Measurements from ENCODE around the gene NANOGP8. TPM values are rescaled to one million over a fixed set of nuclear protein-coding genes. Genes with fewer than 3 reads are reported as not detected.

Gene NANOGP8
- total RNA-seq, 1 experiment from 2014 or later: 88.4 TPM

- H3K79me1 ChIP-seq (ENCODE audit: insufficient read depth, low read depth, low read length, poor library complexity, severe bottlenecking): no peaks in the 10 kb centered on the region
- no peaks in the 10 kb centered on the region for H3K23me2 ChIP-seq (ENCODE audit: insufficient read length, low read depth, low read length, poor library complexity, severe bottlenecking)
- peaks cover 13 to 17% of the 10 kb centered on the region in 2 experiments for H3K4me1 Mint-ChIP-seq
- no peak overlapping the region for H2BK12ac ChIP-seq (ENCODE audit: insufficient read length, low read depth, low read length)
- no peak overlapping the region for H3K9ac ChIP-seq (ENCODE audit: extremely low read depth, insufficient read length, low read length)
- H3K27ac ChIP-seq (ENCODE audit: insufficient read length, low read depth, low read length): no peak overlapping the region
- H3K27me3 Mint-ChIP-seq (ENCODE audit: low read depth): no peaks in the 10 kb centered on the region
- no peak overlapping the region for H4K8ac ChIP-seq (replicated peaks; ENCODE audit: insufficient read length, low read depth, low read length)
- H3K4me3 Mint-ChIP-seq: no peak overlapping the region
- no peak overlapping the region for H2AFZ ChIP-seq (ENCODE audit: low read length)
- H3K27ac Mint-ChIP-seq: no peak overlapping the region
- H2AK5ac ChIP-seq (ENCODE audit: insufficient read length, low read length): no peak overlapping the region
- no peaks in the 10 kb centered on the region for H3K79me2 ChIP-seq (ENCODE audit: insufficient read depth, low read length)
- peaks cover 2% of the 10 kb centered on the region; the same call in 1 of the 2 replicates for H3K4me1 ChIP-seq (ENCODE audit: insufficient read depth, low read length)
- H3T11ph ChIP-seq (ENCODE audit: low read length): no peak overlapping the region
- H4K5ac ChIP-seq (ENCODE audit: insufficient read length, low read depth, low read length): no peak overlapping the region
- no peak overlapping the region for H2BK15ac ChIP-seq (ENCODE audit: low read depth, low read length)
- H4K20me1 ChIP-seq (ENCODE audit: control insufficient read depth, insufficient read depth, insufficient read length): no peaks in the 10 kb centered on the region
- no peak overlapping the region for H3K4ac ChIP-seq (ENCODE audit: low read depth, low read length)
- no peak overlapping the region for H3K23ac ChIP-seq (ENCODE audit: insufficient read length, low read depth, low read length)
- H3K14ac ChIP-seq (ENCODE audit: insufficient read depth, low read length): no peak overlapping the region
- H2BK5ac ChIP-seq (ENCODE audit: insufficient read length, low read length): no peak overlapping the region
- no peak overlapping the region for H4K91ac ChIP-seq (ENCODE audit: insufficient read length, low read depth, low read length)
- no peaks in the 10 kb centered on the region for H3K9me3 ChIP-seq (ENCODE audit: control insufficient read depth, low read depth, low read length)
- no peak overlapping the region for H2BK20ac ChIP-seq (ENCODE audit: low read depth, low read length, poor library complexity, severe bottlenecking)
- H3K56ac ChIP-seq (ENCODE audit: insufficient read length, low read depth, low read length): no peak overlapping the region
- no peaks in the 10 kb centered on the region for H3K27me3 ChIP-seq (ENCODE audit: insufficient read depth, low read length)
- H3K4me2 ChIP-seq (ENCODE audit: insufficient read depth, insufficient read length, low read length): no peak overlapping the region
- H2BK120ac ChIP-seq (ENCODE audit: low read depth, low read length, poor library complexity, severe bottlenecking): no peak overlapping the region
- TF ChIP-seq, protein P1, sequence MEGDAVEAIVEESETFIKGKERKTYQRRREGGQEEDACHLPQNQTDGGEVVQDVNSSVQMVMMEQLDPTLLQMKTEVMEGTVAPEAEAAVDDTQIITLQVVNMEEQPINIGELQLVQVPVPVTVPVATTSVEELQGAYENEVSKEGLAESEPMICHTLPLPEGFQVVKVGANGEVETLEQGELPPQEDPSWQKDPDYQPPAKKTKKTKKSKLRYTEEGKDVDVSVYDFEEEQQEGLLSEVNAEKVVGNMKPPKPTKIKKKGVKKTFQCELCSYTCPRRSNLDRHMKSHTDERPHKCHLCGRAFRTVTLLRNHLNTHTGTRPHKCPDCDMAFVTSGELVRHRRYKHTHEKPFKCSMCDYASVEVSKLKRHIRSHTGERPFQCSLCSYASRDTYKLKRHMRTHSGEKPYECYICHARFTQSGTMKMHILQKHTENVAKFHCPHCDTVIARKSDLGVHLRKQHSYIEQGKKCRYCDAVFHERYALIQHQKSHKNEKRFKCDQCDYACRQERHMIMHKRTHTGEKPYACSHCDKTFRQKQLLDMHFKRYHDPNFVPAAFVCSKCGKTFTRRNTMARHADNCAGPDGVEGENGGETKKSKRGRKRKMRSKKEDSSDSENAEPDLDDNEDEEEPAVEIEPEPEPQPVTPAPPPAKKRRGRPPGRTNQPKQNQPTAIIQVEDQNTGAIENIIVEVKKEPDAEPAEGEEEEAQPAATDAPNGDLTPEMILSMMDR (conservative IDR thresholded peaks at IDR 0.05): no peak
- no peaks in the 10 kb centered on the region for H3K9me3 Mint-ChIP-seq
- WGBS (ENCODE audit: extremely low coverage, insufficient read length, low lambda C conversion rate): no CpG with 5 or more reads among the region's 2 CpGs
- H3K18ac ChIP-seq (ENCODE audit: insufficient read length, low read depth, low read length): no peak overlapping the region
- no peak for DNase-seq
- H3K36me3 Mint-ChIP-seq (ENCODE audit: insufficient read depth in 1 of 3, low read depth in 3 of 3): peaks cover 0 to 4% (median 0%) of the 10 kb centered on the region in 3 experiments; a peak in 1 of 7 replicates
Measured at GRCh38 chr15:35118960-35119359, 33.9 kb upstream of the NANOGP8 start.
